ENCODE measurements around the gene ABLIM2.

Gene ABLIM2

DNA sequence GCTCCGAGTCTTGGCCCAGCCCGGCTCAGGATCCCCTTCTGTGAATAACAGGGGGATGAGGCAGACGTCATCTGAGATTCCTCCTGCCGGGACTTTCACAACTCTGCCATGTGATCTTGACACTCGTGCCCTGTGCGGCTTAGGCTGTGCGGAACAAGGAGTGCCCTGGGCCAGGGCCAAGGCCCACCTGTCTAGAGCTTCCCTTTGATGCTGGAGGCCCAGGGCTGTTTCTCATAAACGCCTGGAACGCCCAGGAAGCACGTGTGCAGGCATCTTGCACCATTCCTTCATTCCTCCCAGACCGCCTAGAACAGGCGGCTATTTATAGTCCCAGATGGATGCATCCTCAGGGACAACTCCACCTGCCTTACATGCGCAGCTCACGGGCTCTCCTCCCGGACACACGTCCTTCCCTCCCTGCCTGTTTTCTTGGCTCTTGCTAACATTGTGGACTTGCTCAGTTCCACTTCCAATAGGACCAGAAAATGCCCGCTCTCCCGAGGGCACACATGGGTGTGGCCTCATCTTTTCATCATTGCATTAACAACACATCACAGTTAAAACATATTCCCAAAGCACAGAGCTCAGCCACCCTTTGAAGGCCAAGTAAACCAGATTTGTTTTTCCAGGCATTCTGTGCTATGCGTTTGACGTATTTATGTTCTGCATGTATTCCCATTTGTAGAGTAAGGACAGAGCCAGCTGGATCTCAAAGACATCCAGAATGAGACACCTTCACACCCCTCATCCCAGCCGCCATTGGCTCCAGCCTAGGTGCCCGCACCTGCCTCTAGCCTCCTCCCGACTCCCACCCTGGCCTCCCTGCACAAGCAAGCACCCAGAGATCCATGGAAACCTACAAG lies 57.2 kb downstream of the ABLIM2 start:
- no peak for DNase-seq

DNA sequence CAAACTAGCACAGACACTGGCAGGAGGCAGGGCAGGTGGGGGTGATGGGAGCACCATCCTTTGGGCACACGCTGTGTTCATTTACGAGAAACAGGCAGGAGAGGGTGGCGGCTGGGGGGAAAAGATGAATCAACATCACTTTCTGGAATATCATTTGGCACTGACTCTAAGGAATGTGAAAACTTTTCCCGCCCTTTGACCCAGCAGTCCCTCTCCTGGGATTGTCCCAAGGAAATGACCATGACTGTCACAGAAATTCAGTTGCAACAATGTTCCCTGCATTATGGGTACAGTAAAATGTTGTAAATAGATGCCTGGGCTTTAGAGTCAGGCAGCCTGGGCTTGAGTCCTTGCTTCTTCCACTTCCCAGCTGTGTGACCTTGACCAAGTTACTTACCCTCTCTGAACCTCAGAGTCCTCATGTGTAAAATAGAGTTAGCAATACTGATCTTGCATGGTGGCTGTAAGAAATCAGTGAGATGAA lies 58.6 kb downstream of the ABLIM2 start:
- DNase-seq = no peak

- DNase-seq = no peak
Measured at GRCh38 chr4:8098506-8098905, 60.1 kb downstream of the ABLIM2 start.

GRCh38 chr4:8097721-8098345 lies 60.8 kb downstream of the ABLIM2 start:
- no peak for DNase-seq

GRCh38 chr4:8097141-8097541 lies 61.5 kb downstream of the ABLIM2 start:
- DNase-seq = no peak

- no peak for DNase-seq
Measured at GRCh38 chr4:8096690-8097061, 61.9 kb downstream of the ABLIM2 start.

DNA sequence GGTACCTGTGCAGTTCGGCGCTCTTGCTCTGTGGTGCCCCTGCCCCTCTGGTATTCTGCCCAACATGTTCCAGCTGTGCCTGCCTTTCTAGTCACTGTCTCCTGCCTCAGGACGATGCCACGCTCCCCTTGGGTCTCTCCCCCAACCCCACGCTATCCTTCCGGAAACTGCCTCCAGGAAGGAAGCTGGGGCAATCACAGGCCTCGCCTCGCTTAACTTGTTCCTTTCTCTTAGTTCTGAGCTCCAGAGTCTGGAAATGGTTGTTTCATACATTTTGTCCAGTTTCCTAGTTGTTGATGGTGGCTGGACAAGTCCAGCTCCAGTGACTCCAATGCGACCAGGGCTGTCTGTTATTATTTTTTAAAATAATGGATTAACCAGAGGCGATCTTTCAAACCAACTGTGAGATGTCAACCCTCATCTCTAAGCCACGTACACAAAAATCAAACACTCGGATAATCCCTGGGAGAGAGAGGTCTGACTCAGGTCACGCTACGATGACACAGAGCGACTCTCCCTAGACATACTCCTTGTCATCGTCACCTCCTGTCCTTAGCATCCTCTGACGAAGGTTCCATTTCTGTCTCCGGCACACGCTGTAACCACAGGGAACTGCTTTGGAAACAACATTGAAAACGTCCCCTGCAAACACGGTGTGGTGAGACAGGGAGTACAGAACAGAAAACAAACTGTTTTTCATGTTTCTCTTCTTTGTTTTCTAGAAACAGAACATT lies 62.5 kb downstream of the ABLIM2 start:
- no peak for DNase-seq

DNA sequence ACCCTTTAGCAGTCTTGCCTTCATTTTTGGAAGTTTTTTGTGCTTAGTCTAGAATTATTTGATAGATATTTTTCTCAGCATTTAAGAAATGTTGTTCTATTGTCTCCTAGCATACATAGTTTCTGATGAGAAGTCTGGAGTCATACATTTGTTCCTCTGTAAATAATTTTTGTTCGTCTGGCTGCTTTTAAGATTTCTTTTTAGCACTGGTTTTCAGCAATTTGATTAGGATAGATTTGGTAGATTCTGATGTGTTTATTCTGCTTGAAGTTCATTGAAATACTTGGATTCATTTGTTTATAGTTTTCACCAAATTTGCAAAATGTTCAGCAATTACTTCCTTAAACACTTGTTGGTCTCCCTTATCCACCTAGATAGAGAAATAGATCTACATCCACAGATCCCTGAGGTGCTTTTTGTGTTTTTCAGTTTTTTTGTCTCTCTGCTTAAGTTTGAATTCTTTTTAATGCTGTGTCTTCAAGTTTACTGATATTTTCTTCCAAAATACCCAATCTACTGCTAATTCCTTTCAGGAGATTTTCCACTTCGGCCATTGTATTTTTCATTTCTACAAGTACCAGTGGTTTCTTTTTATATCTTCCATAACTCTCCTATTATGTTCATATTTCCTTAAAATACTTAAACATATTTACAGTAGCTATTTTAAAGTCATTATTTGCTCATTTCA lies 64.9 kb downstream of the ABLIM2 start:
- DNase-seq = no peak

- no peak for DNase-seq
Measured at GRCh38 chr4:8092282-8092681, 66.3 kb downstream of the ABLIM2 start.

- DNase-seq = no peak
Measured at GRCh38 chr4:8090744-8091301, 67.8 kb downstream of the ABLIM2 start.

- no peak for DNase-seq
Measured at GRCh38 chr4:8090312-8090711, 68.3 kb downstream of the ABLIM2 start.

DNA sequence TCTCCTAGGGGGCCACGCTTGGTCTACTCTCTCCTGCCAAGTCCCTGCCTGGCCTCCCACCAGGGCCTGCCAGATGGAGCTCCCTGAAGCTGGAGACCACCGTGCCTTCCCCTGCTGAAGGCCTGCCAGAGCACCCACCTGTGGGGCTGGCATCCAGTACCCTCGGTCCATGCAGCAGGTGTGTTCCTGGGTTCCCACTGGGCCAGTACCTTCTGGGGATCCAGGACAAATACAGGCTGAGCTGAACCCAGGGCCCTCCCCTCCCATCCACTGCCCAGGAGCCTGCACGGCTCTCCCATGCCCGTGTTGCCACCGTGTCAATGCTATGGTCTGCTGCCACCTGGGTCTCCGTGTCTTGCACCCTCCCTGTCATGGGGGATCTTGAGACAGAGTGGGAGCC lies 68.8 kb downstream of the ABLIM2 start:
- DNase-seq = no peak

DNA sequence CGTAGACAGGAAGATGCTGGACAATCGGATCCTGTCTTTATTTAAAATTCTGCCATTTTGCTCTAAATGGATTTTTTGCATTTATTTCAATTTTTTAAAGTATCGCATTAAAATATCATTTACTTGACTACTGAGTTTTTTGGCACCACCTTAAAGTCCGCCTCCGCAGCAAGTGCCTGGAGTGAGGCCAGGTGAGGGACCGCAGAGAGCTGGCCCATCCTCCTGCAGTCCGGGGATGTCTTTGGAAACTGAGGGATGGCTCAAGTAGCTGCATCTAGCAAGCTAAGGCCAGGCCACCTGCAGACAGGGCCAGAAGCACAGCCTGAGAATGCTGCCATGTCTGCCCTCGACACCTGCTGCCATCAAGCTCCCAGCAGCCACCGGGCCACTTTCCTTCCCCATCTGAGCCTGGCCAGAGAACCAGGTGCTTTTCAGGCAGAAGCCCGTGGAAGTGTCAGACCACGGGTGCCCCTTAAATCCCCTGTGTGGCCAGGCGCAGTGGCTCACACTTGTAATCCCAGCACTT lies 69.6 kb downstream of the ABLIM2 start:
- DNase-seq = no peak

DNA sequence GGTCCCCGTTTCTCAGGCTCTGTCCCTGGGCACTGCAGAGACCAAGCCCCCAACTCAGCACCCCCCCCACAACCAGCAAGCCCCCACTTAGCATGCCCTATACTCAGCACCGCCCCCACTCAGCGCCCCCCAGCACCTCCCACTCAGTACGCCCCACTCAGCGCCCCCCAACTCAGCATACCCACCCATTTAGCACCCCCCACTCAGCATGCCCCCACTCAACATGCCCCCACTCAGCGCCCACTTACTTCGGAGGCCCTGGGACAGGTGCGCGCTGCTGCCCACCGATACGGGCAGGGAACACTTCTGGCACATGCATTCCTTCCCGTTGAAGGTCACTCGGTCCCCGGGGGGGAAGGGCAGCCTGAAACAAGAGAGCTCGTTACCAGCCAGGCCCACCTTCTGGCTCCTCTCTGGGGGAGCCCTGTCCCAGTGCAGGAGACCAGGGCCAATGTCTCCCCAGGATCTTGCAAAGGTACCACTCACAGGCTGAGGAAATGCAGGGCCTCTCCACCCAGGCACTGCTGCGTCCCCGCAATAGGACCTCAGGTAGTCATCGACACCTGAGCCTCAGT lies 70.6 kb downstream of the ABLIM2 start:
- no peak for DNase-seq

- DNase-seq = no peak
Measured at GRCh38 chr4:8086783-8087445, 71.7 kb downstream of the ABLIM2 start.

DNA sequence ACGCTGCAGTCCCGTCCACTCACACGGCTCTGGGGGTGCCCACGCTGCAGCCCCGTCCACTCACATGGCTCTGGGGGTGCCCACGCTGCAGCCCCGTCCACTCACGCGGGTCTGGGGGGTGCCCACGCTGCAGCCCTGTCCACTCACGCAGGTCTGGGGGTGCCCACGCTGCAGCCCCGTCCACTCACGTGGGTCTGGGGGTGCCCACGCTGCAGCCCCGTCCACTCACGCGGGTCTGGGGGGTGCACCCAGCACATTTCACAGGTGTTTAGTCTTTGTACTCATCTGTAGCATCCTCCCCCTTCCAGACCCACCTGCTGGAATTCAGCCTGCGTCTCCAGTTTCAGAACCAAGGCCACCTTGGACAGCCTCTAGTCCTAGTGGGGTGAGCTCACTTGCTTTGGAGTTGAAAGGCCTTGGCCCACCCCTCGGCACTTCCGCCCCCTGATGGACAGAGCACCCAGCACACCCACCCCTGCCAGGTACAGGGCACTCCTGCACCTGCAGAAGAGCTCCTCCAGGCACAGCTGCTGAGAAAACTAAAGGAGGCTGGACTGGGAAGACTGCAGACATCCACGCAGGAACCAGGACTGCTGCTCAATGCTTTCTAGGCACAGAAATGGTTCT lies 73.0 kb downstream of the ABLIM2 start:
- DNase-seq = no peak

GRCh38 chr4:8084712-8085490 lies 73.7 kb downstream of the ABLIM2 start:
- DNase-seq = no peak

GRCh38 chr4:8084031-8084660 lies 74.5 kb downstream of the ABLIM2 start:
- DNase-seq = no peak

- DNase-seq = no peak
Measured at GRCh38 chr4:8083086-8083825, 75.4 kb downstream of the ABLIM2 start.

Data from activated gamma-delta T cell (primary cell).